Measurements from ENCODE around the gene RAD51B.

- TF ChIP-seq CTCF (IDR thresholded peaks at IDR 0.05) (no peak), POLR2AphosphoS5 (IDR thresholded peaks at IDR 0.05; ENCODE audit: insufficient read depth in 1 of 2, low read depth in 1 of 2) (no peak)
These were observed 620.1 kb downstream of the RAD51B start for GRCh38 chr14:68439676-68440075.

All from vagina (tissue), 2 donors.